ENCODE measurements around the gene DDX49. TPM values are rescaled to one million over a fixed set of nuclear protein-coding genes. Genes with fewer than 3 reads are reported as not detected.

Gene DDX49
- total RNA-seq, 4 donors from 2014 or later, result 36.1 to 61.0 (median 46.9) TPM

DNA sequence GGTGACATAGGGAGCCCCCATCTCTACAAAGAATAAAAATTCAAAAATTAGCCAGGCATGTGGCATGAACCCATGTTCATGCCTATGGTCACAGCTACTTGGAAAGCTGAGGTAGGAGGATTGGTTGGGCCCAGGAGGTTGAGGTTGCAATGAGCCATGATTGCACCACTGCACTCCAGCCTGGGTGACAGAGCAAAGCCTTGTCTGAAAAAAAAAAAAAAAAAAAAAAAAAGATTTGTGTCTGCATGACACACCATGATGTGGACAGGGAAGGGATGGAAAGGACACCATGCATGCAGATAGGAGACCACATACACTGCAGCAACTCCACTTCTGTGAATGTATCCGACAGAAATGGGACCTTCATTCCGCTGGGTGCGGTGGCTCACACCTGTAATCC lies 55.5 kb downstream of the DDX49 start:
- H3K4me3 ChIP-seq, result no peak overlapping the region
- ATAC-seq, result no peak
- H3K4me1 ChIP-seq, result peaks cover 0 to 1% (median 0%) of the 10 kb centered on the region in 3 donors
- 92 to 100% methylated on average over 3 of the region's 3 CpGs for WGBS, 2 donors (ENCODE audit: low coverage in 1 of 2)
- H3K9me3 ChIP-seq, result no peaks in the 10 kb centered on the region
- TF ChIP-seq, protein P1, sequence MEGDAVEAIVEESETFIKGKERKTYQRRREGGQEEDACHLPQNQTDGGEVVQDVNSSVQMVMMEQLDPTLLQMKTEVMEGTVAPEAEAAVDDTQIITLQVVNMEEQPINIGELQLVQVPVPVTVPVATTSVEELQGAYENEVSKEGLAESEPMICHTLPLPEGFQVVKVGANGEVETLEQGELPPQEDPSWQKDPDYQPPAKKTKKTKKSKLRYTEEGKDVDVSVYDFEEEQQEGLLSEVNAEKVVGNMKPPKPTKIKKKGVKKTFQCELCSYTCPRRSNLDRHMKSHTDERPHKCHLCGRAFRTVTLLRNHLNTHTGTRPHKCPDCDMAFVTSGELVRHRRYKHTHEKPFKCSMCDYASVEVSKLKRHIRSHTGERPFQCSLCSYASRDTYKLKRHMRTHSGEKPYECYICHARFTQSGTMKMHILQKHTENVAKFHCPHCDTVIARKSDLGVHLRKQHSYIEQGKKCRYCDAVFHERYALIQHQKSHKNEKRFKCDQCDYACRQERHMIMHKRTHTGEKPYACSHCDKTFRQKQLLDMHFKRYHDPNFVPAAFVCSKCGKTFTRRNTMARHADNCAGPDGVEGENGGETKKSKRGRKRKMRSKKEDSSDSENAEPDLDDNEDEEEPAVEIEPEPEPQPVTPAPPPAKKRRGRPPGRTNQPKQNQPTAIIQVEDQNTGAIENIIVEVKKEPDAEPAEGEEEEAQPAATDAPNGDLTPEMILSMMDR (IDR thresholded peaks at IDR 0.05), result no peak
- TF ChIP-seq EP300 (IDR thresholded peaks at IDR 0.05), result no peak
- no peak for TF ChIP-seq POLR2AphosphoS5 (IDR thresholded peaks at IDR 0.05)
- TF ChIP-seq POLR2A (IDR thresholded peaks at IDR 0.05), result no peak
- H3K36me3 ChIP-seq, result no peaks in the 10 kb centered on the region
- no peak overlapping the region for H3K27ac ChIP-seq
- H3K27me3 ChIP-seq, result peaks cover 5% of the 10 kb centered on the region

DNA sequence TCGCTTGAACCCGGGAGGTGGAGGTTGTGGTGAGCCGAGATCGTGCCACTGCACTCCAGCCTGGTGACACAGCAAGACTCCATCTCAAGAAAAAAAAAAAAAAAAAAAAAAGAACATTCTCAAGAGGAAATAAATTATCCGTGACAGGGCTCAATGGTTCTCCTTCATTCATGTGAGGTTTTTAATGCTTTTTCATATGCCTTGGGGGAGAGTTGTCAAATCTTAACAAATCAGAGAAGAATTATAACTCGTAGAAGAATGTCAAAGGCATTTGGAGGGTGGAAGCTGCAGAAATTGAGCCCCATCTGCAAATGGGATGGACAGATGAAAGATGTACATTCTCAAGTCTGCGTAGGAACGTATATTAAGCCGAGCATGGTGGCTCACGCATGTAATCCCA lies 56.4 kb downstream of the DDX49 start:
- Histone ChIP-seq H3K36me3 (no peaks in the 10 kb centered on the region), H3K4me3 (no peak overlapping the region), H3K4me1 (no peaks in the 10 kb centered on the region), H3K27ac (no peak overlapping the region), H3K9me3 (no peaks in the 10 kb centered on the region), H3K27me3 (peaks cover 5% of the 10 kb centered on the region)
- TF ChIP-seq EP300 (IDR thresholded peaks at IDR 0.05) (no peak), POLR2A (IDR thresholded peaks at IDR 0.05) (no peak), POLR2AphosphoS5 (IDR thresholded peaks at IDR 0.05) (no peak)
- TF ChIP-seq, protein P1 (IDR thresholded peaks at IDR 0.05), result no peak
- WGBS, 2 donors (ENCODE audit: low coverage in 1 of 2), result 63 to 68% methylated on average over 3 to 8 of the region's 10 CpGs
- ATAC-seq, result no peak

Other genes with a start within 250 kb of the DDX49 start
- 1 to 10 TPM; 3.8 to 8.9 (median 6.3) TPM for gene CRTC1, start 236.0 kb upstream of the DDX49 start, total RNA-seq
- gene COMP, start 128.4 kb upstream of the DDX49 start, total RNA-seq, result 1 to 10 TPM in 1 of 4 donors, under 1 TPM in 3; 0.40 to 4.4 (median 0.50) TPM
- 10 to 100 TPM; 53.6 to 92.2 (median 59.9) TPM for gene UPF1, start 87.8 kb upstream of the DDX49 start, total RNA-seq
- gene CERS1, start 23.6 kb upstream of the DDX49 start, total RNA-seq, result 1 to 10 TPM in 1 of 4 donors, under 1 TPM in 2, not detected in 1; 0.73 to 1.3 (median 0.81) TPM
- gene COPE, start 328 bp upstream of the DDX49 start, total RNA-seq, result 100 to 1,000 TPM; 121 to 195 (median 152) TPM
- gene HOMER3, start 21.5 kb downstream of the DDX49 start, total RNA-seq, result 10 to 100 TPM; 22.7 to 48.5 (median 33.2) TPM
- 10 to 100 TPM; 18.6 to 57.4 (median 35.2) TPM for gene SUGP2, start 113.8 kb downstream of the DDX49 start, total RNA-seq
- gene ARMC6, start 113.9 kb downstream of the DDX49 start, total RNA-seq, result 10 to 100 TPM; 15.9 to 24.0 (median 19.2) TPM
- gene SLC25A42, start 144.3 kb downstream of the DDX49 start, total RNA-seq, result 10 to 100 TPM in 3 of 4 donors, 1 to 10 TPM in 1; 8.8 to 16.0 (median 12.9) TPM
- gene TMEM161A, start 218.8 kb downstream of the DDX49 start, total RNA-seq, result 10 to 100 TPM; 16.7 to 24.5 (median 20.1) TPM

Data from gastroesophageal sphincter (tissue), 4 donors.